HepG2 (cell line): Measurements from ENCODE around the gene CIAO2B. TPM values are rescaled to one million over a fixed set of nuclear protein-coding genes. Genes with fewer than 3 reads are reported as not detected.

Experiments
- ATAC-seq: fragments of 200-7000 bp; cut with Tn5 transposase; 3 replicates; pipeline ENCODE4 v1.9.1; 2020; ENCODE audit warnings: mild to moderate bottlenecking, moderate library complexity
- BruUV-seq: library from RNA; stranded (reverse); fragments of 400-500 nt; replicated peaks from 2 replicates; lab custom pipeline; 2021; lab: Mats Ljungman, UMichigan
- CTCF ChIA-PET: fragments of 300-600 bp; formaldehyde crosslinking; extraction: SDS; loops from one replicate; lab custom pipeline; 2021; ENCODE audit warnings: low total read pairs, inconsistent platforms, low intra/inter-chr PET ratio; lab: Yijun Ruan, JAX
- POLR2A ChIA-PET: fragments of 350-600 bp; sonication (Branson Sonifier 250); formaldehyde crosslinking; loops from one replicate; lab custom pipeline; 2020; ENCODE audit warnings: antibody characterized with exemption, inconsistent platforms; lab: Yijun Ruan, JAX
- DNase-seq: peaks from one replicate; pipeline ENCODE4 v3.0.0-alpha.2; 2015; ENCODE audit warnings: low spot score
- FAIRE-seq: peaks from 3 replicates; lab custom pipeline; 2011; peaks lifted over from hg19 to GRCh38; lab: Jason Lieb, UNC
- H2AFZ ChIP-seq: one replicate; pipeline ENCODE4 v1.6.1; 2011; ENCODE audit warnings: low read length, inconsistent platforms
- H3K27ac ChIP-seq: fragments of 300-600 bp; 3 replicates; pipeline ENCODE4 v1.8.0; 2011; ENCODE audit warnings: mixed run types, mild to moderate bottlenecking, mixed read lengths, low read length, inconsistent platforms; ENCODE audit not compliant: insufficient read depth; ENCODE audit errors: extremely low read length
- H3K27me3 ChIP-seq, 2 experiments: fragments of 200-600 bp in 1 of 2; 2 replicates in 1 of 2; 3 replicates in 1 of 2; pipeline versions ENCODE4 v1.6.0 to v1.8.0; 2011; ENCODE audit warnings: low read length in 2 of 2, mild to moderate bottlenecking in 2 of 2, moderate library complexity in 2 of 2, inconsistent platforms in 1 of 2; ENCODE audit not compliant: insufficient read depth in 2 of 2, control insufficient read depth in 1 of 2
- H3K36me3 ChIP-seq, 2 experiments: fragments of 200-600 bp in 1 of 2; replicated peaks in 1 of 2; 2 replicates in 1 of 2; 3 replicates in 1 of 2; pipeline versions ENCODE4 v1.5.1 to v1.8.0; 2011; ENCODE audit warnings: low read length in 2 of 2, inconsistent platforms in 1 of 2; ENCODE audit not compliant: insufficient read depth in 2 of 2, control insufficient read depth in 1 of 2
- H3K4me1 ChIP-seq: 2 replicates; pipeline ENCODE4 v1.5.1; 2012; ENCODE audit warnings: low read length, inconsistent platforms; ENCODE audit not compliant: insufficient read depth
- H3K4me2 ChIP-seq: 2 replicates; pipeline ENCODE4 v1.6.0; 2011; ENCODE audit warnings: low read depth, low read length, inconsistent platforms
- H3K4me3 ChIP-seq, 3 experiments: fragments of 200-600 bp in 1 of 3; sonication (generic), shearing (Covaris generic) in 1 of 3; replicated peaks in 1 of 3; 2 replicates each; pipeline ENCODE4 v1.5.1; 2011 to 2016; ENCODE audit warnings: low read length in 3 of 3, inconsistent platforms in 2 of 3, low read depth in 2 of 3, mild to moderate bottlenecking in 2 of 3, control low read depth in 1 of 3, mixed read lengths in 1 of 3; ENCODE audit not compliant: insufficient read depth in 1 of 3
- H3K79me2 ChIP-seq: one replicate; pipeline ENCODE4 v1.6.1; 2011; ENCODE audit warnings: low read length, inconsistent platforms; ENCODE audit not compliant: insufficient read depth
- H3K9ac ChIP-seq: 2 replicates; pipeline ENCODE4 v1.6.0; 2011; ENCODE audit warnings: mild to moderate bottlenecking, low read depth, low read length, inconsistent platforms; ENCODE audit not compliant: insufficient read depth
- H3K9me3 ChIP-seq: 2 replicates; pipeline ENCODE4 v1.5.1; 2012; ENCODE audit warnings: mild to moderate bottlenecking, low read length
- H4K20me1 ChIP-seq: 2 replicates; pipeline ENCODE4 v1.6.0; 2011; ENCODE audit warnings: inconsistent platforms, mild to moderate bottlenecking, low read length, moderate library complexity; ENCODE audit not compliant: insufficient read depth
- ARNTL ChIP-seq: sonication (generic); formaldehyde crosslinking; IDR thresholded peaks from 2 replicates; pipeline ENCODE4 v1.4.0; 2020; ENCODE audit warnings: mild to moderate bottlenecking, missing genetic modification reagents
- ATF7 ChIP-seq, 2 experiments: fragments of 450-650 bp in 1 of 2; sonication (generic) in 1 of 2; formaldehyde crosslinking in 1 of 2; IDR thresholded peaks; 2 replicates each; pipeline versions ENCODE4 v1.4.0 to v1.6.1; 2016 to 2020; ENCODE audit warnings: antibody characterized with exemption in 1 of 2, mild to moderate bottlenecking in 1 of 2, missing genetic modification reagents in 1 of 2
- NCOR1 ChIP-seq: fragments of 200-600 bp; sonication (generic); IDR thresholded peaks from 2 replicates; pipeline ENCODE4 v1.7.0; 2017; ENCODE audit warnings: antibody characterized with exemption, low read length, borderline replicate concordance
- RXRB ChIP-seq: IDR thresholded peaks from 2 replicates; pipeline ENCODE4 v1.6.1; 2016; ENCODE audit warnings: borderline replicate concordance, missing genetic modification reagents, missing compliant biosample characterization
- SMAD9 ChIP-seq: sonication (generic); formaldehyde crosslinking; IDR thresholded peaks from 2 replicates; pipeline ENCODE4 v1.5.1; 2020; ENCODE audit warnings: mild to moderate bottlenecking, missing genetic modification reagents
- SP1 ChIP-seq, 2 experiments: fragments of 450-650 bp in 1 of 2; sonication (generic) in 1 of 2; formaldehyde crosslinking in 1 of 2; IDR thresholded peaks; 2 replicates each; pipeline versions ENCODE4 v1.4.0 to v1.6.1; 2016 to 2020; ENCODE audit warnings: missing genetic modification reagents in 1 of 2
- TP53 ChIP-seq: sonication (generic); formaldehyde crosslinking; conservative IDR thresholded peaks from 2 replicates; pipeline ENCODE4 v1.4.0; 2020; ENCODE audit warnings: missing genetic modification reagents
- U2AF1 ChIP-seq: fragments of 200-400 bp; formaldehyde crosslinking; optimal IDR thresholded peaks from 2 replicates; pipeline ENCODE3; 2017; ENCODE audit warnings: mild to moderate bottlenecking, low read depth, low read length
- ZBTB20 ChIP-seq: sonication (generic); formaldehyde crosslinking; IDR thresholded peaks from 2 replicates; pipeline ENCODE4 v1.8.1; 2023; ENCODE audit warnings: missing genetic modification reagents, low read depth, mild to moderate bottlenecking, borderline replicate concordance
- ZNF292 ChIP-seq: sonication (generic); formaldehyde crosslinking; IDR thresholded peaks from 2 replicates; pipeline ENCODE4 v1.8.1; 2022; ENCODE audit warnings: mild to moderate bottlenecking, low read depth, missing genetic modification reagents, borderline replicate concordance
- ZNF552 ChIP-seq: sonication (generic); formaldehyde crosslinking; IDR thresholded peaks from 2 replicates; pipeline ENCODE4 v1.9.0; 2022; ENCODE audit warnings: missing genetic modification reagents, mild to moderate bottlenecking, borderline replicate concordance
- ZSCAN20 ChIP-seq: sonication (generic); formaldehyde crosslinking; IDR thresholded peaks from 2 replicates; pipeline ENCODE4 v1.4.0; 2020; ENCODE audit warnings: missing genetic modification reagents, mild to moderate bottlenecking, borderline replicate concordance
- WGBS: methylation state at CpG from one replicate; pipeline ENCODE4 v1.1.6; 2017; ENCODE audit warnings: low lambda C conversion rate; 5-methylcytosine and 5-hydroxymethylcytosine counted together
- in situ Hi-C: cut with HindIII; loops from 2 replicates; pipeline ENCODE4 v1.10.0; 2017; ENCODE audit warnings: low pct_unique_long_range_greater_than_20kb; ENCODE audit not compliant: extremely low pct_ligation_motif_present
- intact Hi-C: fragments of 100-400 bp; cut with micrococcal nuclease; formaldehyde crosslinking; loops from one replicate; pipeline ENCODE4 v1.10.0; 2022; ENCODE audit not compliant: unreplicated experiment
- polyA plus RNA-seq, 8 experiments: library from polyadenylated mRNA; depleted of rRNA in 3 of 8; stranded (reverse) in 7 of 8; unstranded in 1 of 8; fragments of >200 nt; fragmentation: Illumina TruSeq in 4 of 8; extraction: Trizol in 4 of 8; gene quantifications; 2 replicates each; pipeline versions ENCODE4 v1.2.1 to v1.2.3, GENCODE V29; 2011 to 2016; ENCODE audit warnings: low read depth in 4 of 8, missing spikeins in 1 of 8, mixed read lengths in 1 of 8; ENCODE audit not compliant: insufficient read depth in 1 of 8
- total RNA-seq, 5 experiments: library from RNA; depleted of rRNA; stranded (reverse); fragments of >200 nt; fragmentation: Illumina TruSeq; extraction: Trizol; gene quantifications; 2 replicates each; pipeline ENCODE4 v1.2.3, GENCODE V29; 2016; ENCODE audit warnings: low read depth in 1 of 5
- TF ChIP-seq, protein P1 (sequence below): sonication (generic); formaldehyde crosslinking; IDR thresholded peaks from 2 replicates; pipeline ENCODE4 v1.4.0; 2020; ENCODE audit warnings: missing genetic modification reagents, mild to moderate bottlenecking, borderline replicate concordance
- TF ChIP-seq, protein P2 (sequence below): sonication (generic); formaldehyde crosslinking; conservative IDR thresholded peaks from 2 replicates; pipeline ENCODE4 v1.4.0; 2020; ENCODE audit warnings: missing genetic modification reagents
- TF ChIP-seq, protein P3 (sequence below): sonication (generic); formaldehyde crosslinking; IDR thresholded peaks from 2 replicates; pipeline ENCODE4 v1.4.0; 2020; ENCODE audit warnings: missing genetic modification reagents, borderline replicate concordance

CIAO2B gene
- total and polyA plus RNA-seq, 2 of the 13 experiments (the other 11 are each of a cell fraction or from before 2014, with no cell fraction given) = 157 to 293 TPM

DNA sequence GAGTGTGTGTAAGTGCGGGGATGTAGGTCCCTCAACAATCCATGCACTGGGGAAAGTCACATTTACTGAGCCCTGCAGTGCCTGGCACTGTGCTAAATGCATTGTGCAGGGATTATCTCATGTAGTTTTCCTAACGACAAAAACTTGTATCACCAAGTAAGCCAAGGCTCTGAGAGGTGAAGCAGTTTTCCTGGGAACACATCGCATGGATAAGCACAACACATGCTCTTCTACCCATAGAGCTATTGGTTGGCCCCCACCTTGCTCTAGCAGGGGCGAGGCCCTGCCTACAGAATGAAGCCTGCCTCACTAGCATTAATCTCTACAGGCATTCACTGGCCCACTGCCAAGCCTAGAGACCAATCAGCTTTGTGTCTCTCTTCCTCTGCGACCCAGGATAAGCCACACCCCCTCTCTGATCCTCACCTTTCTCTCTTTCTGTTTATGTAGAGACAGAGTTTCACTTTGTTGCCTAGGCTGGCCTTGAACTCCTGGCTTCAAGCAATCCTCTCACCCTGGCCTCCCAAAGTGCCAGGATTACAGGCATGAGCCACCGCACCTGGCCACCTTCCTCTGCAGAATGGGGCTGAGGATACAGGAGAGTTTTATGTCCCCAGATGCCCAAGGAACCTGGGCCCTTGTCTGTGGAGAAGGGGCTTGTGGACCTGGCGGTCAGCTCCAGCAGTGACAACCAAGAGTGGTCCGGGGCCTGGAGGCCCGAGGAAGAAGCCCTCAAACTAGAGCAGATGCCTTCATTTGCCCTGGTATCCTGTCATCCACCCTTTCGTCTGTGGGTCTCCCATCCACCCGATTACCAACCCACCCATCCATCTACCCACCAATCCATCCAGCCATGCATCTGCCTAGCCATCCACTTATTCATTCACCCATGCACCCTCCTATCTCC lies 28.3 kb downstream of the CIAO2B start:
- intact Hi-C loops (no loop called here), in situ Hi-C loops (no loop called here)
- BruUV-seq = no TSS peak
- H3K9me3 ChIP-seq = no peaks in the 10 kb centered on the region
- ChIA-PET POLR2A (interaction anchor here (0.9 to 10.3 kb wide), 16 partner anchors 11 to 262 kb away, joined by 3 to 86 read pairs (median 6); partner anchors contain the start of genes B3GNT9, CDH16, CES2 and CIAO2B), CTCF (no interaction called here)
- peaks cover 84% of the 10 kb centered on the region for H3K4me1 ChIP-seq
- peak overlapping the region; percentile 82 for H3K4me2 ChIP-seq
- ATAC-seq (peak; percentile 73), DNase-seq (peak; percentile 99), FAIRE-seq (peak; percentile 100)
- H2AFZ ChIP-seq = no peak overlapping the region
- H3K9ac ChIP-seq = peak overlapping the region; percentile 74
- H4K20me1 ChIP-seq = no peaks in the 10 kb centered on the region
- peak overlapping the region; percentile 75 for H3K27ac ChIP-seq
- no peaks in the 10 kb centered on the region for H3K27me3 ChIP-seq
- H3K4me3 ChIP-seq = peak overlapping the region; percentile 52 to 72 (median 56)
- 26% methylated on average over 11 of the region's 11 CpGs for WGBS
- no peaks in the 10 kb centered on the region for H3K79me2 ChIP-seq
- H3K36me3 ChIP-seq = no peaks in the 10 kb centered on the region
- TF ChIP-seq ZSCAN20 = no peak
- TF ChIP-seq RXRB = peak; percentile 93
- TF ChIP-seq SP1 (IDR thresholded peaks at IDR 0.05) = no peak
- peak; percentile 66; the same call in 1 of the 2 replicates for TF ChIP-seq SP1 (CRISPR knock-in tag; IDR thresholded peaks at IDR 0.05)
- peak; percentile 53; the same call in 1 of the 2 replicates for TF ChIP-seq TP53
- 0 out of 2 replicates have a peak, but pooled peaks have one; percentile 14 for TF ChIP-seq NCOR1
- TF ChIP-seq ZNF292 = peak; percentile 67; the same call in 1 of the 2 replicates
- TF ChIP-seq ARNTL = no peak
- TF ChIP-seq ZBTB20 (CRISPR knock-in tag) = 0 out of 2 replicates have a peak, but pooled peaks have one; percentile 18
- TF ChIP-seq, protein P1, sequence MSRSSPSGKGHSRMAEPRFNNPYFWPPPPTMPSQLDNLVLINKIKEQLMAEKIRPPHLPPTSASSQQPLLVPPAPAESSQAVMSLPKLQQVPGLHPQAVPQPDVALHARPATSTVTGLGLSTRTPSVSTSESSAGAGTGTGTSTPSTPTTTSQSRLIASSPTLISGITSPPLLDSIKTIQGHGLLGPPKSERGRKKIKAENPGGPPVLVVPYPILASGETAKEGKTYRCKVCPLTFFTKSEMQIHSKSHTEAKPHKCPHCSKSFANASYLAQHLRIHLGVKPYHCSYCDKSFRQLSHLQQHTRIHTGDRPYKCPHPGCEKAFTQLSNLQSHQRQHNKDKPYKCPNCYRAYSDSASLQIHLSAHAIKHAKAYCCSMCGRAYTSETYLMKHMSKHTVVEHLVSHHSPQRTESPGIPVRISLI = no peak
- TF ChIP-seq ATF7 (IDR thresholded peaks at IDR 0.05) = no peak
- no peak for TF ChIP-seq ATF7 (CRISPR knock-in tag; IDR thresholded peaks at IDR 0.05)
- TF ChIP-seq, protein P2, sequence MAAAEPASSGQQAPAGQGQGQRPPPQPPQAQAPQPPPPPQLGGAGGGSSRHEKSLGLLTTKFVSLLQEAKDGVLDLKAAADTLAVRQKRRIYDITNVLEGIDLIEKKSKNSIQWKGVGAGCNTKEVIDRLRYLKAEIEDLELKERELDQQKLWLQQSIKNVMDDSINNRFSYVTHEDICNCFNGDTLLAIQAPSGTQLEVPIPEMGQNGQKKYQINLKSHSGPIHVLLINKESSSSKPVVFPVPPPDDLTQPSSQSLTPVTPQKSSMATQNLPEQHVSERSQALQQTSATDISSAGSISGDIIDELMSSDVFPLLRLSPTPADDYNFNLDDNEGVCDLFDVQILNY (CRISPR knock-in tag) = no peak
- no peak for TF ChIP-seq SMAD9 (CRISPR knock-in tag)
- TF ChIP-seq, protein P3, sequence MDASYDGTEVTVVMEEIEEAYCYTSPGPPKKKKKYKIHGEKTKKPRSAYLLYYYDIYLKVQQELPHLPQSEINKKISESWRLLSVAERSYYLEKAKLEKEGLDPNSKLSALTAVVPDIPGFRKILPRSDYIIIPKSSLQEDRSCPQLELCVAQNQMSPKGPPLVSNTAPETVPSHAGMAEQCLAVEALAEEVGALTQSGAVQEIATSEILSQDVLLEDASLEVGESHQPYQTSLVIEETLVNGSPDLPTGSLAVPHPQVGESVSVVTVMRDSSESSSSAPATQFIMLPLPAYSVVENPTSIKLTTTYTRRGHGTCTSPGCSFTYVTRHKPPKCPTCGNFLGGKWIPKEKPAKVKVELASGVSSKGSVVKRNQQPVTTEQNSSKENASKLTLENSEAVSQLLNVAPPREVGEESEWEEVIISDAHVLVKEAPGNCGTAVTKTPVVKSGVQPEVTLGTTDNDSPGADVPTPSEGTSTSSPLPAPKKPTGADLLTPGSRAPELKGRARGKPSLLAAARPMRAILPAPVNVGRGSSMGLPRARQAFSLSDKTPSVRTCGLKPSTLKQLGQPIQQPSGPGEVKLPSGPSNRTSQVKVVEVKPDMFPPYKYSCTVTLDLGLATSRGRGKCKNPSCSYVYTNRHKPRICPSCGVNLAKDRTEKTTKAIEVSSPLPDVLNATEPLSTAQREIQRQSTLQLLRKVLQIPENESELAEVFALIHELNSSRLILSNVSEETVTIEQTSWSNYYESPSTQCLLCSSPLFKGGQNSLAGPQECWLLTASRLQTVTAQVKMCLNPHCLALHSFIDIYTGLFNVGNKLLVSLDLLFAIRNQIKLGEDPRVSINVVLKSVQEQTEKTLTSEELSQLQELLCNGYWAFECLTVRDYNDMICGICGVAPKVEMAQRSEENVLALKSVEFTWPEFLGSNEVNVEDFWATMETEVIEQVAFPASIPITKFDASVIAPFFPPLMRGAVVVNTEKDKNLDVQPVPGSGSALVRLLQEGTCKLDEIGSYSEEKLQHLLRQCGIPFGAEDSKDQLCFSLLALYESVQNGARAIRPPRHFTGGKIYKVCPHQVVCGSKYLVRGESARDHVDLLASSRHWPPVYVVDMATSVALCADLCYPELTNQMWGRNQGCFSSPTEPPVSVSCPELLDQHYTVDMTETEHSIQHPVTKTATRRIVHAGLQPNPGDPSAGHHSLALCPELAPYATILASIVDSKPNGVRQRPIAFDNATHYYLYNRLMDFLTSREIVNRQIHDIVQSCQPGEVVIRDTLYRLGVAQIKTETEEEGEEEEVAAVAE (CRISPR knock-in tag) = peak; percentile 17; the same call in 1 of the 2 replicates
- TF ChIP-seq ZNF552 (CRISPR knock-in tag) = peak; percentile 41; the same call in 1 of the 2 replicates
- no peak for TF ChIP-seq U2AF1
